IMR-90 (cell line): Measurements from ENCODE around the gene ATF7IP2. TPM values are rescaled to one million over a fixed set of nuclear protein-coding genes. Genes with fewer than 3 reads are reported as not detected.

Experiments used
- ATAC-seq: fragments of 200-7000 bp; cut with Tn5 transposase; 2 replicates; pipeline ENCODE4 v1.9.1; 2020; ENCODE audit warnings: low read depth, mild to moderate bottlenecking, moderate library complexity
- BruUV-seq: library from RNA; stranded (reverse); fragments of 400-500 nt; replicated peaks from 2 replicates; lab custom pipeline; 2021; lab: Mats Ljungman, UMichigan
- CTCF ChIA-PET: fragments of 300-600 bp; formaldehyde crosslinking; extraction: SDS; loops from one replicate; lab custom pipeline; 2021; ENCODE audit warnings: antibody characterized with exemption; lab: Yijun Ruan, JAX
- POLR2A ChIA-PET: fragments of 300-600 bp; sonication (Branson Sonifier 250); formaldehyde crosslinking; loops from one replicate; lab custom pipeline; 2022; ENCODE audit warnings: antibody characterized with exemption; ENCODE audit not compliant: unreplicated experiment; lab: Charles Lee
- DNase-seq: peaks from one replicate; pipeline ENCODE4 v3.0.0; 2013
- H2AFZ ChIP-seq: replicated peaks from 2 replicates; pipeline ENCODE3; 2013; ENCODE audit warnings: low read length, mild to moderate bottlenecking; ENCODE audit not compliant: poor library complexity
- H2AK5ac ChIP-seq: 2 replicates; pipeline ENCODE4 v1.6.1; 2013; ENCODE audit warnings: low read depth, low read length, inconsistent platforms
- H2AK9ac ChIP-seq: replicated peaks from 2 replicates; pipeline ENCODE3; 2013; ENCODE audit warnings: mild to moderate bottlenecking, low read depth, low read length, moderate library complexity; ENCODE audit not compliant: poor library complexity
- H2BK120ac ChIP-seq: 2 replicates; pipeline ENCODE4 v1.6.1; 2013; ENCODE audit warnings: low read depth, low read length, inconsistent platforms
- H2BK15ac ChIP-seq: 3 replicates; pipeline ENCODE4 v1.6.1; 2013; ENCODE audit warnings: low read depth, low read length, inconsistent platforms
- H2BK20ac ChIP-seq: 2 replicates; pipeline ENCODE4 v1.6.1; 2013; ENCODE audit warnings: low read depth, mild to moderate bottlenecking, inconsistent platforms, low read length, moderate library complexity
- H2BK5ac ChIP-seq: 2 replicates; pipeline ENCODE4 v1.6.1; 2013; ENCODE audit warnings: mild to moderate bottlenecking, low read depth, low read length, inconsistent platforms; ENCODE audit not compliant: poor library complexity, severe bottlenecking
- H3K14ac ChIP-seq: replicated peaks from 2 replicates; pipeline ENCODE4 v1.6.1; 2013; ENCODE audit warnings: low read depth, low read length, inconsistent platforms
- H3K18ac ChIP-seq: 2 replicates; pipeline ENCODE4 v1.6.1; 2013; ENCODE audit warnings: low read depth, low read length, control low read depth
- H3K23ac ChIP-seq: 2 replicates; pipeline ENCODE4 v1.6.1; 2013; ENCODE audit warnings: low read depth, low read length, inconsistent platforms
- H3K27ac ChIP-seq: 2 replicates; pipeline ENCODE4 v1.5.1; 2013; ENCODE audit warnings: mild to moderate bottlenecking, control low read depth, low read length; ENCODE audit not compliant: insufficient read depth
- H3K27me3 ChIP-seq: 2 replicates; pipeline ENCODE4 v1.6.1; 2013; ENCODE audit warnings: low read length; ENCODE audit not compliant: control insufficient read depth, insufficient read depth
- H3K36me3 ChIP-seq: 2 replicates; pipeline ENCODE4 v1.6.1; 2013; ENCODE audit warnings: low read length, mixed read lengths; ENCODE audit not compliant: control insufficient read depth, insufficient read depth
- H3K4ac ChIP-seq: 2 replicates; pipeline ENCODE4 v1.6.1; 2013; ENCODE audit warnings: low read depth, low read length, inconsistent platforms
- H3K4me1 ChIP-seq: 2 replicates; pipeline ENCODE4 v1.6.1; 2013; ENCODE audit warnings: low read length, mixed read lengths; ENCODE audit not compliant: control insufficient read depth, insufficient read depth
- H3K4me2 ChIP-seq: 2 replicates; pipeline ENCODE4 v1.6.1; 2013; ENCODE audit warnings: low read depth, mild to moderate bottlenecking, control low read depth, low read length, moderate library complexity
- H3K4me3 ChIP-seq: 2 replicates; pipeline ENCODE4 v1.5.1; 2013; ENCODE audit warnings: low read depth, mild to moderate bottlenecking, control low read depth, low read length, moderate library complexity; ENCODE audit not compliant: insufficient read depth
- H3K56ac ChIP-seq: 2 replicates; pipeline ENCODE4 v1.6.1; 2013; ENCODE audit warnings: low read length, inconsistent platforms; ENCODE audit not compliant: insufficient read depth; ENCODE audit errors: extremely low read depth
- H3K79me1 ChIP-seq, 2 experiments: 2 replicates each; pipeline ENCODE4 v1.6.1; 2013; ENCODE audit warnings: low read length in 2 of 2, inconsistent platforms in 1 of 2, low read depth in 1 of 2
- H3K9ac ChIP-seq: 2 replicates; pipeline ENCODE4 v1.6.1; 2013; ENCODE audit warnings: low read depth, low read length, control low read depth
- H3K9me1 ChIP-seq: 2 replicates; pipeline ENCODE4 v1.6.1; 2013; ENCODE audit warnings: low read length, inconsistent platforms; ENCODE audit not compliant: insufficient read depth
- H3K9me3 ChIP-seq: 2 replicates; pipeline ENCODE4 v1.6.1; 2013; ENCODE audit warnings: low read length; ENCODE audit not compliant: control insufficient read depth, insufficient read depth
- H4K20me1 ChIP-seq: 2 replicates; pipeline ENCODE4 v1.6.1; 2013; ENCODE audit warnings: low read length, inconsistent platforms; ENCODE audit not compliant: insufficient read depth
- H4K5ac ChIP-seq: 2 replicates; pipeline ENCODE4 v1.6.1; 2013; ENCODE audit warnings: mild to moderate bottlenecking, low read depth, low read length, control low read depth
- H4K8ac ChIP-seq, 2 experiments: 2 replicates each; pipeline ENCODE4 v1.6.1; 2013; ENCODE audit warnings: low read depth in 2 of 2, low read length in 2 of 2, control low read depth in 1 of 2, inconsistent platforms in 1 of 2
- H4K91ac ChIP-seq: 2 replicates; pipeline ENCODE4 v1.6.1; 2013; ENCODE audit warnings: low read depth, low read length, inconsistent platforms; ENCODE audit not compliant: insufficient read depth
- BHLHE40 ChIP-seq: fragments of 150-350 bp; IDR thresholded peaks from 2 replicates; pipeline ENCODE4 v1.6.1; 2016; ENCODE audit warnings: mild to moderate bottlenecking, low read depth, low read length
- CTCF ChIP-seq: conservative IDR thresholded peaks from 2 replicates; pipeline ENCODE4 v1.5.1; 2012; ENCODE audit warnings: mild to moderate bottlenecking, low read depth, low read length, improper control_type of control experiment
- FOS ChIP-seq: fragments of 150-350 bp; IDR thresholded peaks from 2 replicates; pipeline ENCODE4 v1.6.1; 2016; ENCODE audit warnings: low read depth, low read length
- MAZ ChIP-seq: IDR thresholded peaks from 2 replicates; pipeline ENCODE4 v1.6.1; 2012; ENCODE audit warnings: low read depth, mild to moderate bottlenecking, low read length, improper control_type of control experiment, moderate library complexity, borderline replicate concordance
- NFE2L2 ChIP-seq: fragments of 150-350 bp; IDR thresholded peaks from 2 replicates; pipeline ENCODE4 v1.6.1; 2016; ENCODE audit warnings: low read depth, mild to moderate bottlenecking, low read length
- POLR2A ChIP-seq: IDR thresholded peaks from 2 replicates; pipeline ENCODE4 v1.6.1; 2012; ENCODE audit warnings: mild to moderate bottlenecking, low read depth, low read length
- RAD21 ChIP-seq: IDR thresholded peaks from 2 replicates; pipeline ENCODE4 v1.6.1; 2012; ENCODE audit warnings: low read length, improper control_type of control experiment
- SMC3 ChIP-seq: fragments of 150-350 bp; IDR thresholded peaks from 2 replicates; pipeline ENCODE4 v1.6.1; 2016; ENCODE audit warnings: low read depth, mild to moderate bottlenecking, antibody characterized with exemption, low read length, moderate library complexity
- WGBS, 2 experiments: methylation state at CpG; one replicate each; pipeline versions ENCODE4 v1.1.5 to v1.1.7; 2013; ENCODE audit warnings: missing lambda C conversion rate in 2 of 2; ENCODE audit not compliant: insufficient read length in 1 of 2; ENCODE audit errors: extremely low coverage in 2 of 2; 5-methylcytosine and 5-hydroxymethylcytosine counted together
- dilution Hi-C: fragments of 300-500 bp; cut with HindIII; formaldehyde crosslinking; loops from one replicate; pipeline ENCODE4 v1.14.3; 2018; ENCODE audit warnings: low sequenced_read_pairs; ENCODE audit not compliant: unreplicated experiment
- in situ Hi-C: fragments of 300-500 bp; cut with MboI; formaldehyde crosslinking; loops from 3 replicates; pipeline ENCODE4 v1.14.3; 2019; ENCODE audit warnings: low sequenced_read_pairs, inconsistent platforms, mixed read lengths
- intact Hi-C: fragments of 100-400 bp; cut with micrococcal nuclease; formaldehyde crosslinking; loops from 2 replicates; pipeline ENCODE4 v1.10.0; 2022
- polyA plus RNA-seq, 3 experiments: library from polyadenylated mRNA; depleted of rRNA; stranded (reverse); fragments of >200 nt; gene quantifications; 2 replicates each; pipeline ENCODE4 v1.2.3, GENCODE V29; 2012; ENCODE audit warnings: low replicate concordance in 1 of 3
- total RNA-seq: library from RNA; depleted of rRNA; stranded (reverse); fragments of >200 nt; gene quantifications from 2 replicates; pipeline ENCODE4 v1.2.3, GENCODE V29; 2012

Gene ATF7IP2
- total and polyA plus RNA-seq, 2 of the 4 experiments (the other 2 are of a cell fraction): 2.7 to 3.6 TPM

- H3K56ac ChIP-seq: no peak overlapping the region
- TF ChIP-seq MAZ (no peak), SMC3 (no peak), RAD21 (no peak), CTCF (no peak), BHLHE40 (no peak), NFE2L2 (no peak), POLR2A (no peak), FOS (no peak)
- no peaks in the 10 kb centered on the region for H3K4me1 ChIP-seq
- H3K23ac ChIP-seq: no peak overlapping the region
- H4K20me1 ChIP-seq: no peaks in the 10 kb centered on the region
- no peak overlapping the region for H4K91ac ChIP-seq
- no peak overlapping the region for H3K4me2 ChIP-seq
- H3K4me3 ChIP-seq: no peak overlapping the region
- H2BK15ac ChIP-seq: no peak overlapping the region
- H3K9me1 ChIP-seq: no peaks in the 10 kb centered on the region
- H3K9ac ChIP-seq: no peak overlapping the region
- no peak overlapping the region for H2AFZ ChIP-seq
- H2BK120ac ChIP-seq: no peak overlapping the region
- H3K4ac ChIP-seq: no peak overlapping the region
- no TSS peak for BruUV-seq
- no peaks in the 10 kb centered on the region for H3K79me1 ChIP-seq
- H2BK5ac ChIP-seq: no peak overlapping the region
- no peak overlapping the region for H2BK20ac ChIP-seq
- no peak for DNase-seq
- no peak overlapping the region for H3K27ac ChIP-seq
- H3K36me3 ChIP-seq: no peaks in the 10 kb centered on the region
- no peaks in the 10 kb centered on the region for H3K9me3 ChIP-seq
- H3K14ac ChIP-seq: no peak overlapping the region
- intact Hi-C loops: no loop called here
- H2AK9ac ChIP-seq: no peak overlapping the region
- in situ Hi-C loops: loop anchor here (10.0 to 25.0 kb wide), 2 partner anchors 392 to 1511 kb away; no protein-coding TSS in a partner anchor
- no peaks in the 10 kb centered on the region for H3K27me3 ChIP-seq
- H4K5ac ChIP-seq: no peak overlapping the region
- no CpG with 5 or more reads among the region's 2 CpGs for WGBS, 2 experiments
- ATAC-seq: no peak
- CTCF ChIA-PET: interaction anchor here (0.6 kb wide), 1 partner anchor 344 kb away, joined by 6 read pairs; no protein-coding TSS in a partner anchor
- H4K8ac ChIP-seq: no peak overlapping the region
- POLR2A ChIA-PET: no interaction called here
- dilution Hi-C loops: no loop called here
- no peak overlapping the region for H3K18ac ChIP-seq
- H2AK5ac ChIP-seq: no peak overlapping the region
Observed at GRCh38 chr16:10522966-10523365, 137.1 kb downstream of the ATF7IP2 start.
